Keratinocyte (primary cell): ENCODE measurements around the gene WDR19.

Experiments
- EZH2 ChIP-seq: IDR thresholded peaks from one replicate; pipeline ENCODE4 v1.6.1; 2012; ENCODE audit warnings: inconsistent platforms, mild to moderate bottlenecking, low read length, moderate library complexity
- TF ChIP-seq, protein P1 (sequence below), 3 experiments: IDR thresholded peaks in 1 of 3; conservative IDR thresholded peaks in 1 of 3; optimal IDR thresholded peaks in 1 of 3; 2 replicates in 2 of 3; 3 replicates in 1 of 3; pipeline versions ENCODE3 to v1.5.1; 2011; ENCODE audit warnings: low read length in 3 of 3, mild to moderate bottlenecking in 3 of 3, moderate library complexity in 2 of 3, control low read depth in 1 of 3, inconsistent platforms in 1 of 3; ENCODE audit not compliant: insufficient read depth in 2 of 3; ENCODE audit errors: extremely low read depth in 1 of 3

DNA sequence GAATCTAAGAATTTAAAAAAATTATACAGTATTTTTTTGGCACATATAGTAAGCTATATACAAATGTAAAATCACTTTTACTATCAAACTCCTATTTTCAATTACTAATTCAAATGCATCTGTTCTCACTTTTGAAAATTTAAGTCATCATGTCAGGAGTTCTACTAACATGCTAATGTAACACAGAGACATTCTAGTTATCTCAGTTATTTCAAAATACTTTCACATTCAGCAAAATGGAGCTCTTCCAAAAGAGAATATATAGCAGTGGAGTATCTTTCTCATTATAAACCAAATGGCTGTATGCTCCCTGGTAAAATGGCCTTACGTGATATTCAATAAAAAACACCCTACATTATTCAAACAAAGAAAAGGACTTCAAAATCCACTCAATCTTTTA, 141.5 kb downstream of the WDR19 start:
- no peak for TF ChIP-seq EZH2
- TF ChIP-seq, protein P1, sequence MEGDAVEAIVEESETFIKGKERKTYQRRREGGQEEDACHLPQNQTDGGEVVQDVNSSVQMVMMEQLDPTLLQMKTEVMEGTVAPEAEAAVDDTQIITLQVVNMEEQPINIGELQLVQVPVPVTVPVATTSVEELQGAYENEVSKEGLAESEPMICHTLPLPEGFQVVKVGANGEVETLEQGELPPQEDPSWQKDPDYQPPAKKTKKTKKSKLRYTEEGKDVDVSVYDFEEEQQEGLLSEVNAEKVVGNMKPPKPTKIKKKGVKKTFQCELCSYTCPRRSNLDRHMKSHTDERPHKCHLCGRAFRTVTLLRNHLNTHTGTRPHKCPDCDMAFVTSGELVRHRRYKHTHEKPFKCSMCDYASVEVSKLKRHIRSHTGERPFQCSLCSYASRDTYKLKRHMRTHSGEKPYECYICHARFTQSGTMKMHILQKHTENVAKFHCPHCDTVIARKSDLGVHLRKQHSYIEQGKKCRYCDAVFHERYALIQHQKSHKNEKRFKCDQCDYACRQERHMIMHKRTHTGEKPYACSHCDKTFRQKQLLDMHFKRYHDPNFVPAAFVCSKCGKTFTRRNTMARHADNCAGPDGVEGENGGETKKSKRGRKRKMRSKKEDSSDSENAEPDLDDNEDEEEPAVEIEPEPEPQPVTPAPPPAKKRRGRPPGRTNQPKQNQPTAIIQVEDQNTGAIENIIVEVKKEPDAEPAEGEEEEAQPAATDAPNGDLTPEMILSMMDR (optimal IDR thresholded peaks at IDR 0.05 in 1 of 3, IDR thresholded peaks at IDR 0.05 in 1 of 3, conservative IDR thresholded peaks at IDR 0.05 in 1 of 3; ENCODE audit: extremely low read depth in 1 of 3, insufficient read depth in 2 of 3, low read length in 3 of 3), result no peak
